Measurements from ENCODE around the gene TFAP2E.

The TFAP2E gene

DNA sequence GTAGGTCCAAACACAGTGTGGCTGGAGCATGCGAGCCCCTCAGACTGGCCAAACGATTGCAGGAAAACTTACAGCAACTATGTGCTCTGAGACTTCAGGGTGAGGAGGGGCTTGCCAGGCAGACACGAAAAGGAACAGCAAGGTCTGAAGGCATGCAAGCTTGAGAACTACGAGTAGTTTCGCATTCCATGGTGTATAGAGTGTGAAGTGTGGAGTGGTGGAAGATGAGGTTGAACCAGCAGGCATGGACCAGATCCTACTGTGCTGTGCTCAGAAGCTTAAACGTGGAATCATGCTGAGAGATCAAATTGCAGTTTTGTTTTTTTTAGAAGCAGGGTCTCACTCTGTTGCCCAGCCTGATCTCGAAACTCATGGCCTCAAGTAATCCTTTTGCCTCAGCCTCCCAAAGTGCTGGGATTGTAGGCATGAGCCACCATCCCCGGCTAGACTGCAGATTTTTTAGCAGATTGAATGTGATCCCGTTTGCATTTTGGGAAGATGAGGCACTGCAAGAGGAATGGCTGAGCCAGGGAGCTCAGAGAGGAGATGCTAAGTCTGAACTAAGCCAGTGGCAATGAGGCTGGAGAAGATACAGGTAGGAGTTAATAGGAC lies 5.1 kb upstream of the TFAP2E start:
- TF ChIP-seq CTCF (conservative IDR thresholded peaks at IDR 0.05; ENCODE audit: low read length) = no peak
- no peak overlapping the region for H3K4me3 ChIP-seq (ENCODE audit: low read length)
- DNase-seq (ENCODE audit: low read depth) = no peak

DNA sequence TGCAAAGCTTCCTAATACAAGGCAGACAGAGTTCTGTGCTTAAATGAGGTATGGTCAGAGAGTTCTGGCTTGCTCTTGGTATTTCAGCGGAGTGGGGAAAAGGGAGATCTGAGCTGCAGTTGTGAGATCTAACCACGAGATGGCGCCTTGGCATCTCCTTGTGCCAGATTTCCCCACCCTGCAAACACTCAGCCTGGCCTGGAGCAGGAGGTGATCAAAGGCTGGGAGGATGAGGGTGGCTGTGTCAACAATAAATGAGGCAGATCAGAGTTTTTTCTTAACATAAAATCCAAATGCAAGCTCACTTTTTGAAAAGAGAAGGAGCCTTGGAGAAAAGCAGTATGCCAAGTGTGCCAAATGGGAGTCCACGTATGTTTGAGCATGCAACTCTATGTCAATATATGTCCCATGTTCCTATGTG lies 4.1 kb upstream of the TFAP2E start:
- peak; percentile 96 for TF ChIP-seq CTCF (conservative IDR thresholded peaks at IDR 0.05; ENCODE audit: low read length)
- no peak overlapping the region for H3K4me3 ChIP-seq (ENCODE audit: low read length)
- DNase-seq (ENCODE audit: low read depth) = peak; percentile 60

DNA sequence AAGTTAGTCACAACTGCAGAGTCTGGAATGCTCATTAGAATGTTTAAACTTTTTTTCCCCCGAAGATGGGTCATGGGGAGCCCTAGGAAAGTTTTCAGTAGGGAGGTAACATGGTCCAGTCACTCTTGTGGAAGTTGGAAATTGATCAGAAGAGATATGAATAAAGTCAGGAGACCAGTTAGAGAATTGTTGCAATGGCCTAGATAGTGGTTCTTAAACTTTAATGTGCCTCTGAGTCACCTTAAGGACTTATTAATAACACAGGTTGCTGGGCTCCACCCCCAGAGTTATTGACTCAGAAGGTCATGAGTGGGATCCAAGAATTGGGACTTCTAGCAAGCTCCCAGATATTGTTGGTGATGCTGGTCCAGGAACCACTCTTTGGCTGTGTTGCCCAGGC lies 3.2 kb upstream of the TFAP2E start:
- DNase-seq (ENCODE audit: low read depth) = no peak
- TF ChIP-seq CTCF (conservative IDR thresholded peaks at IDR 0.05; ENCODE audit: low read length) = no peak
- H3K4me3 ChIP-seq (ENCODE audit: low read length) = no peak overlapping the region

- no peak for DNase-seq (ENCODE audit: low read depth)
- no peak overlapping the region for H3K4me3 ChIP-seq (ENCODE audit: low read length)
- TF ChIP-seq CTCF (conservative IDR thresholded peaks at IDR 0.05; ENCODE audit: low read length) = no peak
These were observed 2.5 kb upstream of the TFAP2E start for GRCh38 chr1:35570589-35571137.

DNA sequence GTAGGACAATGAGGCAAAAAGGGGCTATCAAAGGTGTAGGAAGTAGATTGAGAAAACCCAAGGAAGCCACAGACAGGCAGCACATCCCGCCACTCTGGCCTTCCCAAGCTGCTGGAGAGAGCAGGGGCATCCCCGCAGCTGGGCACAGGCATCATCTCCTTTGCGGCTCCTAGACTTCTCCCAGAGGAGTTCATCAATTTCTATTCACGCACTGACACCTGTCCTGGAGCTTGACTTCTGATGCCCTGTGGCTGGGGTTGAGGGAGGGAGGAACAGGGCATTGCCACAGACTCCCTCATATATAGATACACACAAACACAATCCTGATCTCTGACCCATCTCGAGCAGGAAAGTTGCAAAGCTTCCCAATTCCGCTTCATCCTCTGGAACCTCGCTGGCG lies 1.9 kb upstream of the TFAP2E start:
- TF ChIP-seq CTCF (conservative IDR thresholded peaks at IDR 0.05; ENCODE audit: low read length) = no peak
- no peak overlapping the region for H3K4me3 ChIP-seq (ENCODE audit: low read length)
- DNase-seq (ENCODE audit: low read depth) = no peak

DNA sequence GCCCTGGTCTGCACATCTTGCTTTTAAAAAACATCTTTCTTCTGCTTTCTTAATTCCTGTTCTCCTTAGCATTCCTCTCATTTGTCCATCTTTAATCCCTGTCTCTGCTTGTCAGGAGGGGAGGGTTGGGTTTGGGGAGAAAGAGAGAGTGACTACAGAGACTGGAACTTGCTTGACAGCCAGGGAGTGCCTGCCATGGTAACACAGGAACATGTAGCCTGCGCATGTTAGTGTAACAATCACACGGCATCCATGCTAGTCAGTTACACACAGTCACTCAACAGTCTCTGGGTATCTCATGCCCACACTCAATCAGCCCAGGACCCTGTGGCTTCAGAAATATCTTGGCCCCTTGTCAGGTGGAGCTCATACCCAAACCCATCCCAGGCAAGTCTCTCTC lies 818 bp upstream of the TFAP2E start:
- DNase-seq (ENCODE audit: low read depth) = no peak

More for the DNA sequence above, 818 bp upstream of the TFAP2E start:
- no peak for TF ChIP-seq CTCF (conservative IDR thresholded peaks at IDR 0.05; ENCODE audit: low read length)
- no peak overlapping the region for H3K4me3 ChIP-seq (ENCODE audit: low read length)

All from AG10803 (cell line).